HCT116 (cell line): Measurements from ENCODE around the gene PRKCH. TPM values are rescaled to one million over a fixed set of nuclear protein-coding genes. Genes with fewer than 3 reads are reported as not detected.

Experiments
- ATAC-seq: fragments of 200-7000 bp; cut with Tn5 transposase; 2 replicates; pipeline ENCODE4 v1.9.1; 2020; ENCODE audit warnings: mild to moderate bottlenecking, moderate library complexity
- BruUV-seq: library from RNA; stranded (reverse); fragments of 400-500 nt; replicated peaks from 2 replicates; lab custom pipeline; 2021; lab: Mats Ljungman, UMichigan
- CTCF ChIA-PET: fragments of 300-600 bp; sonication (Branson Sonifier 250); formaldehyde crosslinking; loops from one replicate; lab custom pipeline; 2021; ENCODE audit warnings: antibody characterized with exemption; lab: Charles Lee
- POLR2A ChIA-PET: fragments of 300-600, 350-600 bp; sonication (Branson Sonifier 250); formaldehyde crosslinking; loops from one replicate; lab custom pipeline; 2021; ENCODE audit warnings: antibody characterized with exemption; lab: Charles Lee
- RAD21 ChIA-PET, 2 experiments: fragments of 300-600 bp; sonication (Branson Sonifier 250); formaldehyde crosslinking; loops; one replicate each; lab custom pipeline; 2023; ENCODE audit warnings: low total read pairs in 2 of 2; ENCODE audit not compliant: uncharacterized antibody in 2 of 2, unreplicated experiment in 2 of 2, low non-redundant PET in 1 of 2; lab: Charles Lee
- DNase-seq: peaks from one replicate; pipeline ENCODE4 v3.0.0-alpha.2; 2010; ENCODE audit warnings: low read depth, low spot score
- H2AFZ ChIP-seq: fragments of 200-600 bp; shearing (Covaris generic), sonication (generic); 2 replicates; pipeline ENCODE4 v1.6.1; 2017; ENCODE audit warnings: low read depth, mixed run types, mixed read lengths, antibody characterized with exemption, low read length; ENCODE audit not compliant: poor library complexity, severe bottlenecking
- H3K27ac ChIP-seq: 2 replicates; pipeline ENCODE4 v1.5.1; 2012; ENCODE audit warnings: low read depth, low read length
- H3K27me3 ChIP-seq: fragments of 200-600 bp; sonication (generic); 2 replicates; pipeline ENCODE4 v1.6.1; 2016; ENCODE audit warnings: mixed run types, low read length, mixed read lengths; ENCODE audit not compliant: insufficient read depth
- H3K36me3 ChIP-seq, 2 experiments: fragments of 200-500 bp in 1 of 2; fragments of 200-600 bp in 1 of 2; sonication (Bioruptor generic) in 1 of 2; sonication (generic) in 1 of 2; 2 replicates each; pipeline versions ENCODE4 v1.5.1 to v1.6.1; 2014 to 2016; ENCODE audit warnings: low read length in 2 of 2, inconsistent platforms in 1 of 2, mixed read lengths in 1 of 2, mixed run types in 1 of 2; ENCODE audit not compliant: insufficient read depth in 2 of 2, control insufficient read depth in 1 of 2
- H3K4me1 ChIP-seq, 2 experiments: fragments of 200-600 bp in 1 of 2; sonication (generic) in 1 of 2; 2 replicates each; pipeline versions ENCODE4 v1.5.1 to v1.6.1; 2012 to 2017; ENCODE audit warnings: low read length in 2 of 2, inconsistent platforms in 1 of 2, mild to moderate bottlenecking in 1 of 2, mixed read lengths in 1 of 2, mixed run types in 1 of 2, moderate library complexity in 1 of 2; ENCODE audit not compliant: insufficient read depth in 2 of 2, control insufficient read depth in 1 of 2
- H3K4me2 ChIP-seq: fragments of 200-600 bp; sonication (generic); 2 replicates; pipeline ENCODE4 v1.6.1; 2017; ENCODE audit warnings: mixed run types, low read length, mixed read lengths
- H3K4me3 ChIP-seq, 2 experiments: fragments of 200-600 bp in 1 of 2; sonication (generic) in 1 of 2; replicated peaks in 1 of 2; 2 replicates each; pipeline ENCODE4 v1.5.1; 2011 to 2016; ENCODE audit warnings: low read length in 2 of 2, control low read depth in 1 of 2, low read depth in 1 of 2, mild to moderate bottlenecking in 1 of 2, mixed read lengths in 1 of 2, mixed run types in 1 of 2
- H3K79me2 ChIP-seq: fragments of 200-600 bp; sonication (generic); 2 replicates; pipeline ENCODE4 v1.6.1; 2017; ENCODE audit warnings: mild to moderate bottlenecking, mixed run types, low read length, moderate library complexity, mixed read lengths; ENCODE audit not compliant: insufficient read depth
- H3K9ac ChIP-seq: fragments of 200-600 bp; sonication (generic); 2 replicates; pipeline ENCODE4 v1.6.1; 2016; ENCODE audit warnings: low read length, mixed read lengths
- H3K9me2 ChIP-seq: fragments of 200-600 bp; sonication (generic), shearing (Covaris generic); 2 replicates; pipeline ENCODE4 v1.6.1; 2017; ENCODE audit warnings: mixed run types, mild to moderate bottlenecking, moderate library complexity; ENCODE audit not compliant: insufficient read depth
- H3K9me3 ChIP-seq, 2 experiments: fragments of 200-500 bp in 1 of 2; fragments of 200-600 bp in 1 of 2; sonication (Bioruptor generic) in 1 of 2; sonication (generic) in 1 of 2; 2 replicates each; pipeline ENCODE4 v1.6.1; 2014 to 2017; ENCODE audit warnings: low read length in 2 of 2, mixed read lengths in 2 of 2, inconsistent platforms in 1 of 2, low read depth in 1 of 2, mild to moderate bottlenecking in 1 of 2, mixed run types in 1 of 2, moderate library complexity in 1 of 2; ENCODE audit not compliant: control insufficient read depth in 1 of 2, insufficient read depth in 1 of 2
- H4K20me1 ChIP-seq: fragments of 200-600 bp; sonication (generic), shearing (Covaris generic); 2 replicates; pipeline ENCODE4 v1.6.1; 2017; ENCODE audit warnings: mixed run types, mild to moderate bottlenecking, moderate library complexity; ENCODE audit not compliant: insufficient read depth
- CBX3 ChIP-seq: IDR thresholded peaks from 2 replicates; pipeline ENCODE4 v1.6.1; 2012; ENCODE audit warnings: low read depth
- CEBPB ChIP-seq: IDR thresholded peaks from 2 replicates; pipeline ENCODE4 v1.6.1; 2012; ENCODE audit warnings: low read depth
- EGR1 ChIP-seq: IDR thresholded peaks from 2 replicates; pipeline ENCODE4 v1.6.1; 2012; ENCODE audit warnings: low read depth
- ELF1 ChIP-seq: IDR thresholded peaks from 2 replicates; pipeline ENCODE4 v1.6.1; 2012; ENCODE audit warnings: low read depth, borderline replicate concordance
- FOSL1 ChIP-seq: IDR thresholded peaks from 2 replicates; pipeline ENCODE4 v1.6.1; 2012; ENCODE audit warnings: low read depth
- POLR2A ChIP-seq: IDR thresholded peaks from 2 replicates; pipeline ENCODE4 v1.7.0; 2011; ENCODE audit warnings: borderline replicate concordance; ENCODE audit not compliant: insufficient read depth, insufficient read length; ENCODE audit errors: extremely low read depth
- POLR2AphosphoS5 ChIP-seq: IDR thresholded peaks from 2 replicates; pipeline ENCODE4 v1.6.1; 2011; ENCODE audit warnings: mild to moderate bottlenecking, low read depth, low read length, moderate library complexity
- REST ChIP-seq: IDR thresholded peaks from 2 replicates; pipeline ENCODE4 v1.6.1; 2012; ENCODE audit warnings: low read depth
- SIN3A ChIP-seq: IDR thresholded peaks from 2 replicates; pipeline ENCODE4 v1.6.1; 2012; ENCODE audit warnings: low read depth
- SP1 ChIP-seq: IDR thresholded peaks from 2 replicates; pipeline ENCODE4 v1.6.1; 2012; ENCODE audit warnings: low read depth
- SRF ChIP-seq: IDR thresholded peaks from 2 replicates; pipeline ENCODE4 v1.6.1; 2012; ENCODE audit warnings: low read depth
- TCF7L2 ChIP-seq: IDR thresholded peaks from 2 replicates; pipeline ENCODE4 v1.7.0; 2011; ENCODE audit warnings: borderline replicate concordance, inconsistent platforms; ENCODE audit not compliant: insufficient read depth, insufficient read length; ENCODE audit errors: extremely low read depth
- YY1 ChIP-seq: IDR thresholded peaks from 2 replicates; pipeline ENCODE4 v1.6.1; 2011; ENCODE audit warnings: low read length, low read depth, moderate library complexity, mild to moderate bottlenecking; ENCODE audit not compliant: insufficient replicate concordance; ENCODE audit errors: extremely low read depth
- ZFX ChIP-seq: fragments of 450-650 bp; IDR thresholded peaks from 2 replicates; pipeline ENCODE4 v1.6.1; 2017
- intact Hi-C: fragments of 100-400 bp; cut with micrococcal nuclease; formaldehyde crosslinking; loops from 2 replicates; pipeline ENCODE4 v1.10.0; 2022
- total RNA-seq: library from RNA; stranded (reverse); gene quantifications from one replicate; pipeline ENCODE4 v1.2.1, GENCODE V29; 2021; ENCODE audit not compliant: unreplicated experiment
- TF ChIP-seq, protein P1 (sequence below): IDR thresholded peaks from 2 replicates; pipeline ENCODE4 v1.6.1; 2011; ENCODE audit warnings: mild to moderate bottlenecking, low read length, moderate library complexity; ENCODE audit not compliant: insufficient replicate concordance; ENCODE audit errors: extremely low read depth
- TF ChIP-seq, protein P2 (sequence below): IDR thresholded peaks from 2 replicates; pipeline ENCODE4 v1.6.1; 2012
- TF ChIP-seq, protein P3 (sequence below), 3 experiments: fragments of 200-600 bp in 1 of 3; sonication (generic) in 1 of 3; IDR thresholded peaks in 2 of 3; conservative IDR thresholded peaks in 1 of 3; 2 replicates each; pipeline ENCODE4 v1.5.1; 2012 to 2017; ENCODE audit warnings: low read depth in 2 of 3, low read length in 2 of 3, antibody characterized with exemption in 1 of 3, borderline replicate concordance in 1 of 3, control low read depth in 1 of 3, mild to moderate bottlenecking in 1 of 3, mixed read lengths in 1 of 3, mixed run types in 1 of 3, moderate library complexity in 1 of 3; ENCODE audit not compliant: insufficient read depth in 1 of 3
- TF ChIP-seq, protein P4 (sequence below): IDR thresholded peaks from 2 replicates; pipeline ENCODE4 v1.6.1; 2012

The PRKCH gene
- total RNA-seq, 1 experiment from 2014 or later, result 16.6 TPM

DNA sequence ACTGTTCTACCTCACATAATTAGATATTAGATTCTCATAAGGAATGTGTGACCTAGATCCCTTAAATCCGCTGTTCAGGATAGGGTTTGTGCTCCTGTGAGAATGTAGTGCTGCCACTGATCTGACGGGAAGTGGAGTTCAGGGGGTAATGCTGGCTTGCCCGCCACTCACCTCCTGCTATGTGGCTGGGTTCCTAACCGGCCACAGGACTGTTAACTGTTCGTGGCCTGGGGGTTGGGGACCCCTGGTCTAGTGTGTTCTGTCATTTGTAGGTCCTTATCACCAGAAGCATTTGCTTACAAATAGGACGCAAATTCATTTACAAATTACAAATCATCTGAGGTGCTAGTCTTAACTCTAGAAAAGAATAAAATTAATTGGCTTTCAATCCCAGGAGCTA lies 23.8 kb upstream of the PRKCH start:
- no TSS peak for BruUV-seq
- no peak for ATAC-seq
- intact Hi-C loops, result loop anchor here (1.0 to 10.0 kb wide), 5 partner anchors 140 to 827 kb away; no protein-coding TSS in a partner anchor

More for the DNA sequence above, 23.8 kb upstream of the PRKCH start:
- Histone ChIP-seq H4K20me1 (no peaks in the 10 kb centered on the region), H3K9me3 (no peaks in the 10 kb centered on the region), H3K9me2 (no peaks in the 10 kb centered on the region), H3K36me3 (no peaks in the 10 kb centered on the region), H3K4me2 (no peak overlapping the region), H3K9ac (no peak overlapping the region), H3K4me1 (no peaks in the 10 kb centered on the region), H3K27me3 (no peaks in the 10 kb centered on the region), H3K27ac (no peak overlapping the region), H3K4me3 (no peak overlapping the region), H3K79me2 (no peaks in the 10 kb centered on the region), H2AFZ (no peak overlapping the region)
- POLR2A ChIA-PET, result no interaction called here
- TF ChIP-seq YY1 (no peak), REST (no peak), TCF7L2 (no peak), CBX3 (no peak), SRF (no peak), FOSL1 (no peak), EGR1 (no peak), POLR2A (no peak), SIN3A (no peak), CEBPB (no peak), ZFX (no peak), ELF1 (no peak), POLR2AphosphoS5 (no peak), SP1 (no peak)
- TF ChIP-seq, protein P1, sequence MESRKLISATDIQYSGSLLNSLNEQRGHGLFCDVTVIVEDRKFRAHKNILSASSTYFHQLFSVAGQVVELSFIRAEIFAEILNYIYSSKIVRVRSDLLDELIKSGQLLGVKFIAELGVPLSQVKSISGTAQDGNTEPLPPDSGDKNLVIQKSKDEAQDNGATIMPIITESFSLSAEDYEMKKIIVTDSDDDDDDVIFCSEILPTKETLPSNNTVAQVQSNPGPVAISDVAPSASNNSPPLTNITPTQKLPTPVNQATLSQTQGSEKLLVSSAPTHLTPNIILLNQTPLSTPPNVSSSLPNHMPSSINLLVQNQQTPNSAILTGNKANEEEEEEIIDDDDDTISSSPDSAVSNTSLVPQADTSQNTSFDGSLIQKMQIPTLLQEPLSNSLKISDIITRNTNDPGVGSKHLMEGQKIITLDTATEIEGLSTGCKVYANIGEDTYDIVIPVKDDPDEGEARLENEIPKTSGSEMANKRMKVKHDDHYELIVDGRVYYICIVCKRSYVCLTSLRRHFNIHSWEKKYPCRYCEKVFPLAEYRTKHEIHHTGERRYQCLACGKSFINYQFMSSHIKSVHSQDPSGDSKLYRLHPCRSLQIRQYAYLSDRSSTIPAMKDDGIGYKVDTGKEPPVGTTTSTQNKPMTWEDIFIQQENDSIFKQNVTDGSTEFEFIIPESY, result no peak
- TF ChIP-seq, protein P2, sequence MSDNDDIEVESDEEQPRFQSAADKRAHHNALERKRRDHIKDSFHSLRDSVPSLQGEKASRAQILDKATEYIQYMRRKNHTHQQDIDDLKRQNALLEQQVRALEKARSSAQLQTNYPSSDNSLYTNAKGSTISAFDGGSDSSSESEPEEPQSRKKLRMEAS, result no peak
- TF ChIP-seq, protein P3, sequence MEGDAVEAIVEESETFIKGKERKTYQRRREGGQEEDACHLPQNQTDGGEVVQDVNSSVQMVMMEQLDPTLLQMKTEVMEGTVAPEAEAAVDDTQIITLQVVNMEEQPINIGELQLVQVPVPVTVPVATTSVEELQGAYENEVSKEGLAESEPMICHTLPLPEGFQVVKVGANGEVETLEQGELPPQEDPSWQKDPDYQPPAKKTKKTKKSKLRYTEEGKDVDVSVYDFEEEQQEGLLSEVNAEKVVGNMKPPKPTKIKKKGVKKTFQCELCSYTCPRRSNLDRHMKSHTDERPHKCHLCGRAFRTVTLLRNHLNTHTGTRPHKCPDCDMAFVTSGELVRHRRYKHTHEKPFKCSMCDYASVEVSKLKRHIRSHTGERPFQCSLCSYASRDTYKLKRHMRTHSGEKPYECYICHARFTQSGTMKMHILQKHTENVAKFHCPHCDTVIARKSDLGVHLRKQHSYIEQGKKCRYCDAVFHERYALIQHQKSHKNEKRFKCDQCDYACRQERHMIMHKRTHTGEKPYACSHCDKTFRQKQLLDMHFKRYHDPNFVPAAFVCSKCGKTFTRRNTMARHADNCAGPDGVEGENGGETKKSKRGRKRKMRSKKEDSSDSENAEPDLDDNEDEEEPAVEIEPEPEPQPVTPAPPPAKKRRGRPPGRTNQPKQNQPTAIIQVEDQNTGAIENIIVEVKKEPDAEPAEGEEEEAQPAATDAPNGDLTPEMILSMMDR (IDR thresholded peaks at IDR 0.05 in 2 of 3, conservative IDR thresholded peaks at IDR 0.05 in 1 of 3; ENCODE audit: borderline replicate concordance in 1 of 3, insufficient read depth in 1 of 3, low read depth in 2 of 3, low read length in 2 of 3), result no peak
- TF ChIP-seq, protein P4, sequence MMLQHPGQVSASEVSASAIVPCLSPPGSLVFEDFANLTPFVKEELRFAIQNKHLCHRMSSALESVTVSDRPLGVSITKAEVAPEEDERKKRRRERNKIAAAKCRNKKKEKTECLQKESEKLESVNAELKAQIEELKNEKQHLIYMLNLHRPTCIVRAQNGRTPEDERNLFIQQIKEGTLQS, result no peak
- DNase-seq, result no peak
- CTCF ChIA-PET, result no interaction called here
- RAD21 ChIA-PET, result no interaction called here
